HepG2 (cell line): ENCODE results near the gene NUAK2. TPM values are rescaled to one million over a fixed set of nuclear protein-coding genes. Genes with fewer than 3 reads are reported as not detected.

Experiments used
- ATAC-seq: fragments of 200-7000 bp; cut with Tn5 transposase; 3 replicates; pipeline ENCODE4 v1.9.1; 2020; ENCODE audit warnings: mild to moderate bottlenecking, moderate library complexity
- BruUV-seq: library from RNA; stranded (reverse); fragments of 400-500 nt; replicated peaks from 2 replicates; lab custom pipeline; 2021; lab: Mats Ljungman, UMichigan
- CTCF ChIA-PET: fragments of 300-600 bp; formaldehyde crosslinking; extraction: SDS; loops from one replicate; lab custom pipeline; 2021; ENCODE audit warnings: low total read pairs, inconsistent platforms, low intra/inter-chr PET ratio; lab: Yijun Ruan, JAX
- POLR2A ChIA-PET: fragments of 350-600 bp; sonication (Branson Sonifier 250); formaldehyde crosslinking; loops from one replicate; lab custom pipeline; 2020; ENCODE audit warnings: antibody characterized with exemption, inconsistent platforms; lab: Yijun Ruan, JAX
- DNase-seq: peaks from one replicate; pipeline ENCODE4 v3.0.0-alpha.2; 2015; ENCODE audit warnings: low spot score
- FAIRE-seq: peaks from 3 replicates; lab custom pipeline; 2011; peaks lifted over from hg19 to GRCh38; lab: Jason Lieb, UNC
- H2AFZ ChIP-seq: one replicate; pipeline ENCODE4 v1.6.1; 2011; ENCODE audit warnings: low read length, inconsistent platforms
- H3K27ac ChIP-seq: fragments of 300-600 bp; 3 replicates; pipeline ENCODE4 v1.8.0; 2011; ENCODE audit warnings: mixed run types, mild to moderate bottlenecking, mixed read lengths, low read length, inconsistent platforms; ENCODE audit not compliant: insufficient read depth; ENCODE audit errors: extremely low read length
- H3K27me3 ChIP-seq, 2 experiments: fragments of 200-600 bp in 1 of 2; 2 replicates in 1 of 2; 3 replicates in 1 of 2; pipeline versions ENCODE4 v1.6.0 to v1.8.0; 2011; ENCODE audit warnings: low read length in 2 of 2, mild to moderate bottlenecking in 2 of 2, moderate library complexity in 2 of 2, inconsistent platforms in 1 of 2; ENCODE audit not compliant: insufficient read depth in 2 of 2, control insufficient read depth in 1 of 2
- H3K36me3 ChIP-seq, 2 experiments: fragments of 200-600 bp in 1 of 2; replicated peaks in 1 of 2; 2 replicates in 1 of 2; 3 replicates in 1 of 2; pipeline versions ENCODE4 v1.5.1 to v1.8.0; 2011; ENCODE audit warnings: low read length in 2 of 2, inconsistent platforms in 1 of 2; ENCODE audit not compliant: insufficient read depth in 2 of 2, control insufficient read depth in 1 of 2
- H3K4me1 ChIP-seq: 2 replicates; pipeline ENCODE4 v1.5.1; 2012; ENCODE audit warnings: low read length, inconsistent platforms; ENCODE audit not compliant: insufficient read depth
- H3K4me2 ChIP-seq: 2 replicates; pipeline ENCODE4 v1.6.0; 2011; ENCODE audit warnings: low read depth, low read length, inconsistent platforms
- H3K4me3 ChIP-seq, 3 experiments: fragments of 200-600 bp in 1 of 3; sonication (generic), shearing (Covaris generic) in 1 of 3; replicated peaks in 1 of 3; 2 replicates each; pipeline ENCODE4 v1.5.1; 2011 to 2016; ENCODE audit warnings: low read length in 3 of 3, inconsistent platforms in 2 of 3, low read depth in 2 of 3, mild to moderate bottlenecking in 2 of 3, control low read depth in 1 of 3, mixed read lengths in 1 of 3; ENCODE audit not compliant: insufficient read depth in 1 of 3
- H3K79me2 ChIP-seq: one replicate; pipeline ENCODE4 v1.6.1; 2011; ENCODE audit warnings: low read length, inconsistent platforms; ENCODE audit not compliant: insufficient read depth
- H3K9ac ChIP-seq: 2 replicates; pipeline ENCODE4 v1.6.0; 2011; ENCODE audit warnings: mild to moderate bottlenecking, low read depth, low read length, inconsistent platforms; ENCODE audit not compliant: insufficient read depth
- H3K9me3 ChIP-seq: 2 replicates; pipeline ENCODE4 v1.5.1; 2012; ENCODE audit warnings: mild to moderate bottlenecking, low read length
- H4K20me1 ChIP-seq: 2 replicates; pipeline ENCODE4 v1.6.0; 2011; ENCODE audit warnings: inconsistent platforms, mild to moderate bottlenecking, low read length, moderate library complexity; ENCODE audit not compliant: insufficient read depth
- DRAP1 ChIP-seq: IDR thresholded peaks from 2 replicates; pipeline ENCODE4 v1.6.1; 2016; ENCODE audit warnings: missing genetic modification reagents, missing compliant biosample characterization
- ERF ChIP-seq: IDR thresholded peaks from 2 replicates; pipeline ENCODE4 v1.6.1; 2018; ENCODE audit warnings: missing biosample characterization, missing genetic modification reagents
- GATAD2A ChIP-seq: IDR thresholded peaks from 2 replicates; pipeline ENCODE4 v1.6.1; 2016
- GFI1 ChIP-seq: sonication (generic); formaldehyde crosslinking; IDR thresholded peaks from 2 replicates; pipeline ENCODE4 v1.5.0; 2020; ENCODE audit warnings: missing genetic modification reagents, mild to moderate bottlenecking, borderline replicate concordance
- IRF2 ChIP-seq: IDR thresholded peaks from 2 replicates; pipeline ENCODE4 v1.6.1; 2018; ENCODE audit warnings: missing genetic modification reagents, missing compliant biosample characterization
- ISL2 ChIP-seq: sonication (generic); formaldehyde crosslinking; IDR thresholded peaks from 2 replicates; pipeline ENCODE4 v1.5.0; 2020; ENCODE audit warnings: missing genetic modification reagents
- KLF16 ChIP-seq, 2 experiments: sonication (generic) in 1 of 2; formaldehyde crosslinking in 1 of 2; IDR thresholded peaks; 2 replicates each; pipeline versions ENCODE4 v1.6.1 to v1.8.0; 2016 to 2023; ENCODE audit warnings: missing genetic modification reagents in 2 of 2, missing compliant biosample characterization in 1 of 2
- MIXL1 ChIP-seq: IDR thresholded peaks from 2 replicates; pipeline ENCODE4 v1.6.1; 2016
- NR2F6 ChIP-seq, 2 experiments: IDR thresholded peaks; 2 replicates each; pipeline ENCODE4 v1.6.1; 2016; ENCODE audit warnings: antibody characterized with exemption in 1 of 2, mild to moderate bottlenecking in 1 of 2
- PAWR ChIP-seq: sonication (generic); formaldehyde crosslinking; IDR thresholded peaks from 2 replicates; pipeline ENCODE4 v1.4.0; 2020; ENCODE audit warnings: missing genetic modification reagents, mild to moderate bottlenecking, borderline replicate concordance
- POLR2AphosphoS5 ChIP-seq: IDR thresholded peaks from 2 replicates; pipeline ENCODE4 v1.6.1; 2012; ENCODE audit warnings: low read depth, low read length
- STAG1 ChIP-seq: sonication (generic); formaldehyde crosslinking; IDR thresholded peaks from 2 replicates; pipeline ENCODE4 v1.4.0; 2020; ENCODE audit warnings: missing genetic modification reagents
- ZNF124 ChIP-seq: sonication (generic); formaldehyde crosslinking; IDR thresholded peaks from 2 replicates; pipeline ENCODE4 v1.4.0; 2020; ENCODE audit warnings: missing genetic modification reagents
- ZNF207 ChIP-seq: fragments of 450-650 bp; IDR thresholded peaks from 2 replicates; pipeline ENCODE4 v1.6.1; 2016; ENCODE audit warnings: antibody characterized with exemption, borderline replicate concordance
- ZNF24 ChIP-seq: fragments of 450-650 bp; IDR thresholded peaks from 2 replicates; pipeline ENCODE4 v1.6.1; 2017; ENCODE audit warnings: antibody characterized with exemption, mild to moderate bottlenecking
- ZNF331 ChIP-seq: sonication (generic); formaldehyde crosslinking; IDR thresholded peaks from 2 replicates; pipeline ENCODE4 v1.4.0; 2020; ENCODE audit warnings: missing genetic modification reagents
- ZNF484 ChIP-seq: sonication (generic); formaldehyde crosslinking; IDR thresholded peaks from 2 replicates; pipeline ENCODE4 v1.5.1; 2020; ENCODE audit warnings: mild to moderate bottlenecking, low read depth, missing genetic modification reagents, borderline replicate concordance
- ZNF747 ChIP-seq: sonication (generic); formaldehyde crosslinking; IDR thresholded peaks from 2 replicates; pipeline ENCODE4 v1.8.1; 2023; ENCODE audit warnings: missing genetic modification reagents, mild to moderate bottlenecking, borderline replicate concordance
- ZNF766 ChIP-seq: sonication (generic); formaldehyde crosslinking; IDR thresholded peaks from 2 replicates; pipeline ENCODE4 v1.5.0; 2020; ENCODE audit warnings: missing genetic modification reagents, borderline replicate concordance
- WGBS: methylation state at CpG from one replicate; pipeline ENCODE4 v1.1.6; 2017; ENCODE audit warnings: low lambda C conversion rate; 5-methylcytosine and 5-hydroxymethylcytosine counted together
- in situ Hi-C: cut with HindIII; loops from 2 replicates; pipeline ENCODE4 v1.10.0; 2017; ENCODE audit warnings: low pct_unique_long_range_greater_than_20kb; ENCODE audit not compliant: extremely low pct_ligation_motif_present
- intact Hi-C: fragments of 100-400 bp; cut with micrococcal nuclease; formaldehyde crosslinking; loops from one replicate; pipeline ENCODE4 v1.10.0; 2022; ENCODE audit not compliant: unreplicated experiment
- polyA plus RNA-seq, 8 experiments: library from polyadenylated mRNA; depleted of rRNA in 3 of 8; stranded (reverse) in 7 of 8; unstranded in 1 of 8; fragments of >200 nt; fragmentation: Illumina TruSeq in 4 of 8; extraction: Trizol in 4 of 8; gene quantifications; 2 replicates each; pipeline versions ENCODE4 v1.2.1 to v1.2.3, GENCODE V29; 2011 to 2016; ENCODE audit warnings: low read depth in 4 of 8, missing spikeins in 1 of 8, mixed read lengths in 1 of 8; ENCODE audit not compliant: insufficient read depth in 1 of 8
- total RNA-seq, 5 experiments: library from RNA; depleted of rRNA; stranded (reverse); fragments of >200 nt; fragmentation: Illumina TruSeq; extraction: Trizol; gene quantifications; 2 replicates each; pipeline ENCODE4 v1.2.3, GENCODE V29; 2016; ENCODE audit warnings: low read depth in 1 of 5

NUAK2 gene
- total and polyA plus RNA-seq, 2 of the 13 experiments (the other 11 are each of a cell fraction or from before 2014, with no cell fraction given), result 0.75 to 1.1 TPM

- BruUV-seq, result no TSS peak
- no peak for FAIRE-seq
- no peak for TF ChIP-seq PAWR (CRISPR knock-in tag)
- TF ChIP-seq ZNF766 (CRISPR knock-in tag), result no peak
- no peaks in the 10 kb centered on the region for H4K20me1 ChIP-seq
- peaks cover 0 to 63% of the 10 kb centered on the region in 2 experiments; a peak in 4 of 5 replicates for H3K27me3 ChIP-seq
- no peaks in the 10 kb centered on the region for H3K9me3 ChIP-seq
- H3K79me2 ChIP-seq, result no peaks in the 10 kb centered on the region
- no peak overlapping the region for H3K9ac ChIP-seq
- no peaks in the 10 kb centered on the region for H3K36me3 ChIP-seq
- WGBS, result 34% methylated on average over 11 of the region's 11 CpGs
- no peak overlapping the region for H3K4me2 ChIP-seq
- POLR2A ChIA-PET, result no interaction called here
- no peak for DNase-seq
- in situ Hi-C loops, result no loop called here
- ATAC-seq, result no peak
- no peak overlapping the region for H3K27ac ChIP-seq
- CTCF ChIA-PET, result interaction anchor here (6.6 kb wide), 1 partner anchor 54 kb away, joined by 150 read pairs; no protein-coding TSS in a partner anchor
- intact Hi-C loops, result no loop called here
- no peak overlapping the region for H3K4me3 ChIP-seq
- H2AFZ ChIP-seq, result no peak overlapping the region
- peaks cover 13% of the 10 kb centered on the region for H3K4me1 ChIP-seq
Measured at GRCh38 chr1:205326812-205327466, 5.4 kb upstream of the NUAK2 start.

GRCh38 chr1:205325334-205325884 lies 3.9 kb upstream of the NUAK2 start:
- intact Hi-C loops, result loop anchor here (1.0 kb wide), 1 partner anchor 52 kb away; no protein-coding TSS in a partner anchor
- DNase-seq, result peak; percentile 52
- H4K20me1 ChIP-seq, result no peaks in the 10 kb centered on the region
- H2AFZ ChIP-seq, result no peak overlapping the region
- H3K4me2 ChIP-seq, result no peak overlapping the region
- peaks cover 3% of the 10 kb centered on the region for H3K79me2 ChIP-seq
- 48% methylated on average over 4 of the region's 6 CpGs for WGBS
- H3K4me3 ChIP-seq, result no peak overlapping the region
- FAIRE-seq, result peak; percentile 92
- ATAC-seq, result peak; percentile 11; the same call in 1 of the 3 replicates
- in situ Hi-C loops, result no loop called here
- H3K9ac ChIP-seq, result no peak overlapping the region
- no peaks in the 10 kb centered on the region for H3K9me3 ChIP-seq
- no peak overlapping the region for H3K27ac ChIP-seq
- no peaks in the 10 kb centered on the region for H3K36me3 ChIP-seq
- BruUV-seq, result no TSS peak
- CTCF ChIA-PET, result interaction anchor here (6.6 kb wide), 1 partner anchor 52 kb away, joined by 150 read pairs; no protein-coding TSS in a partner anchor
- POLR2A ChIA-PET, result interaction anchor here (1.0 to 3.0 kb wide), 3 partner anchors 30 to 51 kb away, joined by 3 to 30 read pairs (median 5); no protein-coding TSS in a partner anchor
- peaks cover 22% of the 10 kb centered on the region for H3K4me1 ChIP-seq
- peaks cover 0 to 50% of the 10 kb centered on the region in 2 experiments; a peak in 4 of 5 replicates for H3K27me3 ChIP-seq
- 0 out of 2 replicates have a peak, but pooled peaks have one; percentile 32 for TF ChIP-seq IRF2 (CRISPR knock-in tag)
- TF ChIP-seq ZNF331 (CRISPR knock-in tag), result 0 out of 2 replicates have a peak, but pooled peaks have one; percentile 18
- no peak for TF ChIP-seq POLR2AphosphoS5
- 0 out of 2 replicates have a peak, but pooled peaks have one; percentile 13 for TF ChIP-seq GATAD2A (CRISPR knock-in tag)
- TF ChIP-seq STAG1 (CRISPR knock-in tag), result peak; percentile 97
- no peak for TF ChIP-seq ZNF484
- TF ChIP-seq ZNF747, result no peak
- peak; percentile 68; the same call in 1 of the 2 replicates for TF ChIP-seq ZNF24
- no peak for TF ChIP-seq PAWR (CRISPR knock-in tag)
- 0 out of 2 replicates have a peak, but pooled peaks have one; percentile 38 for TF ChIP-seq ERF
- TF ChIP-seq NR2F6 (IDR thresholded peaks at IDR 0.05), result no peak
- 0 out of 2 replicates have a peak, but pooled peaks have one; percentile 15 for TF ChIP-seq NR2F6 (CRISPR knock-in tag; IDR thresholded peaks at IDR 0.05)
- TF ChIP-seq ZNF207, result no peak
- no peak for TF ChIP-seq ISL2 (CRISPR knock-in tag)
- TF ChIP-seq GFI1, result no peak
- TF ChIP-seq ZNF124, result 0 out of 2 replicates have a peak, but pooled peaks have one; percentile 47
- TF ChIP-seq KLF16 (CRISPR knock-in tag; IDR thresholded peaks at IDR 0.05), result 0 out of 4 replicates have a peak, but pooled peaks of 1 of the 2 experiments have one; percentile 30
- TF ChIP-seq DRAP1, result no peak
- TF ChIP-seq MIXL1 (CRISPR knock-in tag), result 0 out of 2 replicates have a peak, but pooled peaks have one; percentile 42
